ENCODE data around the gene TSTD2.

The TSTD2 gene

DNA sequence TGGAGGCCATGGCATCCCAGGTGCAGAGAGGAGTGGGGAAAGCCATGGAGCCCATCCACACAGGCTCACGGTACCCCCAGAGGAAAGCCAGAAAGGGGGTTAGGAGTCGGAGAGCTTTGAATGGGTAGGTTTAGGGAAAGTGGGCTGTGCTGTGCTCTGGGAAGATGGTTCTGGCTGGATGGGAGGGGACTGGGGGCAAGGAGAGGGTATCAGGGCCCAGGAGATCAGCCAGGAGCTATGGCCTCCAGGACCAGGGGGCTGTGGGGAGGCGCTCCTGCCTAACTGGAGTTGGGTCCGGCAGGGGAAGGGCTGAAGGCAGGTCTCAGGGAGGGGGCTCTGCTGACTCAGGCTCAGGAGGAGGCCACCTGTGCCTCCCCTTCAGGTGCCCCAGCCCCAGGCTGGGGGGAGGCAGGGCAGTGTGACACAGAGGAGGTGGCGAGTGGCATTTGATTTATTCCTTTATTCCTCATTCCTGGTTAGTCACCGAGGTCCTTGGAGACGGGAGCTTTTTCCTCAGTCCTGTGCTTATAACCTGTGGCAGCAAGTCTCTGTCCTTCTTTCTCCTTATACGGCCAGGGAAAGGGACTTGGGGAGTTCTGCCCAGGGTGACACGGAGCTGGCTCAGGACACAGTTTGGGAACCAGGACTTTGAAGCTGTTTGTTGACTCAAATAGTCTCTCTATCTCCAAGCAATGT, 60.8 kb downstream of the TSTD2 start:
- TF ChIP-seq, protein P1, sequence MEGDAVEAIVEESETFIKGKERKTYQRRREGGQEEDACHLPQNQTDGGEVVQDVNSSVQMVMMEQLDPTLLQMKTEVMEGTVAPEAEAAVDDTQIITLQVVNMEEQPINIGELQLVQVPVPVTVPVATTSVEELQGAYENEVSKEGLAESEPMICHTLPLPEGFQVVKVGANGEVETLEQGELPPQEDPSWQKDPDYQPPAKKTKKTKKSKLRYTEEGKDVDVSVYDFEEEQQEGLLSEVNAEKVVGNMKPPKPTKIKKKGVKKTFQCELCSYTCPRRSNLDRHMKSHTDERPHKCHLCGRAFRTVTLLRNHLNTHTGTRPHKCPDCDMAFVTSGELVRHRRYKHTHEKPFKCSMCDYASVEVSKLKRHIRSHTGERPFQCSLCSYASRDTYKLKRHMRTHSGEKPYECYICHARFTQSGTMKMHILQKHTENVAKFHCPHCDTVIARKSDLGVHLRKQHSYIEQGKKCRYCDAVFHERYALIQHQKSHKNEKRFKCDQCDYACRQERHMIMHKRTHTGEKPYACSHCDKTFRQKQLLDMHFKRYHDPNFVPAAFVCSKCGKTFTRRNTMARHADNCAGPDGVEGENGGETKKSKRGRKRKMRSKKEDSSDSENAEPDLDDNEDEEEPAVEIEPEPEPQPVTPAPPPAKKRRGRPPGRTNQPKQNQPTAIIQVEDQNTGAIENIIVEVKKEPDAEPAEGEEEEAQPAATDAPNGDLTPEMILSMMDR (IDR thresholded peaks at IDR 0.05; ENCODE audit: extremely low read depth, missing control alignments), result no peak
- DNase-seq (ENCODE audit: low spot score), result no peak

DNA sequence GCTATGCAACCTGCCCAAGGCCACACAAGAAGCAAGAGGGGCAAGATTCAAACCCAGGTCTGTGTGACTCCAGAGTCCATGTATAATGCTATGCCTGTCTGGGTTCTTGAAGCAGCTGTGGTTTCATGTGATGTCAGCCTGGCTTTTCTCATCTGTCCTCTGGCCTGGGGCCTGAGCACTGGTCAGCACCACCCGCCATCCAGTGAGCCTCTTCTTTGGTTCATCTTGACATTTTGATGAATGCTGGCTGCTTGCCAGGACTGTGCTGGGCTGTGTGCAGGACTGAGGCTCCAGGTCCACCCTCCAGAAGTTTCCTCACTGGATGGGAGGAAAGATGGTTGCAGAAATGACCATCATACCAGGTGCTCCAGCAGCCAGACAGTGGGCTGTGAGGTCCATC, 61.5 kb downstream of the TSTD2 start:
- no peak for DNase-seq (ENCODE audit: low spot score)

DNA sequence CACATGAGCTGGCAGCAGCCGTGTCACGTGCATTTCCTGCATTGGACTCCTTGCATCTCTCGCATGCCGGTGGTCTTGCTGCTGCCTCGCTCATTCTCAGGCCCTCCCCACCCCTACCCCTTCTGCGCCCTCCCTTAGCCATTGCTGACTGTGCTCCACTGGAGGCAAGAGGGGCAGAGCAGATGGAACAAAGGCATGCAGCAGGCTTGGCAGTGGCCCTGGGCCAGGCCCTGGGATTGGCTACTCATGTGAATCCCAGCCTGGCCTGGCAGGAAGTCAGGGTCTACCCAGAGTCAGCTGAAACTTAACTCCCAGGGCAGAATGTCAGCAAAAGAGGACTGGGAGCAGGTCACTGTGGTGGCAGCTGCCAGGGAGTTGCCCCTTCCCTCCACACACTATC, 62.3 kb downstream of the TSTD2 start:
- TF ChIP-seq, protein P1 (IDR thresholded peaks at IDR 0.05; ENCODE audit: extremely low read depth, missing control alignments), result no peak
- DNase-seq (ENCODE audit: low spot score), result no peak

More for the DNA sequence above, 61.5 kb downstream of the TSTD2 start:
- TF ChIP-seq, protein P1 (IDR thresholded peaks at IDR 0.05; ENCODE audit: extremely low read depth, missing control alignments), result no peak

DNA sequence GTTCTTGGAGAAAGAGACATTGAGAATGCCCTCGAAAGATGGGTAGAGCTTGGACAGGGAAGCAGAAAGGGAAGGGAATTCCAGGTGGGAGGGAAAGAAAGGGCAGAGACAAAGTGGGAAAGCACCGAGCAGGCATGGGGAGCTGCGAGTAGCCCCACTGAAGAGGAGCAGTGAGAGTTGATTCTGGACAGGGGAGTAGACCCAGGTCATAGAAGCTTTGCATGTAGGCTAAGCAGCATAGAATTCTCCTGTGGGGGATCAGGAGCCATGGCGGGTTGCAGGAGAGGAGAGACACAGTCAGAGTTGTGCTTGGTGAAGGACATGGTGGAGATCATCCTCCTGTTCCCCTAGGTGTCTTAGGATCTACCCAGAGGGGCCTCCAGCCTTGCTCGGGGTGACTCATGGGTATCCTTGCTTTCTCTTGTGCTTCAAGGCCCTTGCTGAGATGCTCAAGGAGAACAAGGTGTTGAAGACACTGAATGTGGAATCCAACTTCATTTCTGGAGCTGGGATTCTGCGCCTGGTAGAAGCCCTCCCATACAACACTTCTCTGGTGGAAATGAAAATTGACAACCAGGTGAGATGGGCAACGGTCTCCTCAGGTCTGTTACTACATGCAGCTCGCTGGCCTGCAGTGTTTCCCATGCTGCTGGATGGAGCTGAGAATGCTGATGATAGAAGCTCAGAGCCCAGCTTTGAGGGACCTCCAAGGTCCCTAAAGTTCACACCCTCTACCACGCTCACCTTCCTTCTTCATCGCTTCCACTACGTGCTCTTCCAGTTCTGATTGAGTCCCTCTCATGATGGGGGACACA, 64.5 kb downstream of the TSTD2 start:
- no peak for DNase-seq (ENCODE audit: low spot score)
- TF ChIP-seq, protein P1 (IDR thresholded peaks at IDR 0.05; ENCODE audit: extremely low read depth, missing control alignments), result no peak

DNA sequence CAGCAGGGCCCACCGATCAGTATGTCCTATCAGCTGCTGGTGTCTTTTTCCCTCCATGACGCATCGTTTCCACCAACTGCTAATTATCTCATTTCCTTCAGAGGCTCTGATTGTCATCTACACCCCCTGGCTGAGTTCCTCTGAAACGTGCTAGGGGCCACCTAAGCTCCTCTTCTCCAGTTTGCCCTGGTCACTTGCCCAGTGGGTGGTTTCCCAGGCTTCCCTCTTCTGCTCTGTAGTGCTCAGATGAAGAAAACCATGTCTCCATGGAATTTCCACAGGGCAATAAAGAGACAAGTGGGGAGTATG, 65.3 kb downstream of the TSTD2 start:
- TF ChIP-seq, protein P1 (IDR thresholded peaks at IDR 0.05; ENCODE audit: extremely low read depth, missing control alignments), result no peak
- DNase-seq (ENCODE audit: low spot score), result no peak

DNA sequence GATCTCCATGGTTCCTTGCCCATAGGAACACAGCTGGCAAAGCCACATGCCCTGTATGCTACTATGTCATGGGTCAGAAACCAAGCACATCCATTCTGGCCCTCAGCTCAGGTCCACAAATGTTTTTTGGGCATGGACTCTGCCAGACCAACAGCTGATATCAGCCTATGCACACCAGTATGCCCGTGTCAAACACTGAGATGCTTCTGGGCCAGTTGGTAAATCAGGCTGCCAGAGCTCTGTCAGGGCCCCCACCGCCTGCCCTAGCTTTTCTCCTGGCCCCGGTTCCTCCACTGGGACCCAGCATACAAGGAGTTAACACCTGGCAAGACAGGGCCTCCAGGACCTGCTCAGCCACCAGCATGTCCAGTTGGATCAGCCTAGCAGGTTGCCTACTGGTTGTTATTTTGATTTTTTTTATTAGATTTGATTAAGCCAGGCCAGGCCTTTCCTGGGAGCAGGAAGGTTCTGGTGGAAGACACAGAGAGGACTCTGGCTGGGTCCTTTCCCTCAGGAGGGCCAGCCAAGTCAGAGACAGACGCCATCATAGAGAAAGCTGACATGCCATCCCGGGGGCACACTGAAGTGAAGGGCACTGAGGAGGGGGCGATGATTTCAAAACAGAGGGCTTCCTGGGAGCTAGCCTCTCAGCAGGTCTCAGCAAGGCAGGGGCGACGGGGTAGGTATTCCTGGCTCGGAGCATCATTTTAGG, 65.8 kb downstream of the TSTD2 start:
- TF ChIP-seq, protein P1 (IDR thresholded peaks at IDR 0.05; ENCODE audit: extremely low read depth, missing control alignments), result no peak
- no peak for DNase-seq (ENCODE audit: low spot score)

DNA sequence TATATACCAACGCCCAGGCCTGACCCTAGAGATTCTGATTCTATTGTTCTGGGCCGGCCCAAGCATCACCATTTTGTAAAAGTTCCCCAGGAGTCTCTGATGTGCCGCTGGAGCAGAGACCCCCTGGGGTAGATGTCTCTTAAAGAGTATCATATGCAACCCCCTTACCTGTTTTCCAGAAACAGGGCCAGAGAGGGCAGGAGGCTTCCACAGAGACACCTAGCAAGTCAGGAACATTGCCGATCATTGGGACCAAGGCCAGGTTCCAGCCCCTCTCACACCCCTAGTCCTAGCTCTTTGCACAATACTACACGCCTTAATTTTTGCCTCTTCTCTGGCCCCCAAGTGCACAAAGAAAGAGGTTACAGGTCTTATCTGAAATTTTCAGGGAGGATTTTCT, 67.9 kb downstream of the TSTD2 start:
- TF ChIP-seq, protein P1 (IDR thresholded peaks at IDR 0.05; ENCODE audit: extremely low read depth, missing control alignments), result no peak
- no peak for DNase-seq (ENCODE audit: low spot score)

All from GM20000 (cell line).